GM12891 (cell line): ENCODE data around the gene PVR.

Source experiments
- POLR2A ChIP-seq: IDR thresholded peaks from 2 replicates; pipeline ENCODE4 v1.6.1; 2011; ENCODE audit warnings: low read depth, low read length, control low read depth
- SPI1 ChIP-seq: IDR thresholded peaks from 2 replicates; pipeline ENCODE4 v1.6.1; 2011; ENCODE audit warnings: low read depth, low read length, control low read depth

DNA sequence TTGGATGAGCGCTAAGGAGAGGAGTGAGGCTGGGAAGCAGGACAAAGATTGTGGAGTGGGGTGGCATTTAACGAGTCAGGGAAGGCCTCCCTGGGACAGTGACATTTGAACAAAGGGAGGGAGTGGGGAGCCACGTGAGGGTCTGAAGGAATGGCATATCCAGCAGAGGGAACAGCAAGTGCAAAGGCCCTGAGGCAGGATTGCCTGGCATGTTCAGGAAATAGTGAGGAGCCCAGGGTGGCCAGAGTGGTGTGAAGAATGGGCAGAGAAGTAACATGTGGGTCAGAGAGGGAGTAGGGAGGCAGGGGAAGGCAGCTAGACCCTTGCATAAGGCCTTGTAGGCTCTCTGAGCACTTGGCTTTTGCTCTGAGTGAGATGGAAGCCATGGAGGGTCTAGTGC, 14.9 kb upstream of the PVR start:
- TF ChIP-seq POLR2A = no peak
- no peak for TF ChIP-seq SPI1
